HG03039 (cell line): ENCODE results near the gene NHERF2.
"Not testable (repeated sequence)": the region's sequence is repeated elsewhere in the genome, so short reads cannot be mapped to it uniquely, and the experiment has no call there.

Source experiments
- ATAC-seq: cut with Tn5 transposase; IDR thresholded peaks from one replicate; pipeline ENCODE4 v1.9.1; 2021; ENCODE audit warnings: mild to moderate bottlenecking, moderate library complexity; ENCODE audit not compliant: unreplicated experiment

NHERF2 gene

DNA sequence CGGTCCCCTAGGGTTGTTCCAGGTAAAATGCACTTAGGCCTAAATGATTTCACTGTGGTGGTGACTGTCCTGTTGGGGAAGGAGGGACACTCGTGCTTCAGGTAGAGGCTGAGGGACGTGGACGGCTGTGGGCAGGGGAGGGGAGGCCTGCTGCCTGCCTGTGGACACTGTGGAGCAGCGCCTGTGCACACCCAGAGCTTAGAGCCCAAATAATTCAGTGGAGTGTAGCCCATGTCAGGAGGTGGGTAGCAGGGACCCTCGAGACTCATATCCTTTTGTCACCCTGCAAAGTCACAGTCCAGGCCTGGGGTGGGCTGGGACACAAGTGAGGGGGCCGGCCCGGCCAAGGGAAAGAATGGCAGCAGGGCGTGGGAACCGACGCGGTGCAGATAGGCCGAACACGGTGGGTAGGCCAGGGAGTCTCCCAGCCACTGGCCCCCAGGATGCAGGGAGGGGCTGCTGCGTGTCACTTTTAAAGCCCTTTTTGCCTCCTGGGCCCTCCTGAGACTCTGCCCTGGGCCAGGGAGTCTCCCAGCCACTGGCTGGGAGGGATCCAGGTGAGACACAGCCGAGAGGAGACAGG lies 733 bp upstream of the NHERF2 start:
- no peak for ATAC-seq

GRCh38 chr16:2027024-2028010 lies 615 bp downstream of the NHERF2 start:
- ATAC-seq = no peak

DNA sequence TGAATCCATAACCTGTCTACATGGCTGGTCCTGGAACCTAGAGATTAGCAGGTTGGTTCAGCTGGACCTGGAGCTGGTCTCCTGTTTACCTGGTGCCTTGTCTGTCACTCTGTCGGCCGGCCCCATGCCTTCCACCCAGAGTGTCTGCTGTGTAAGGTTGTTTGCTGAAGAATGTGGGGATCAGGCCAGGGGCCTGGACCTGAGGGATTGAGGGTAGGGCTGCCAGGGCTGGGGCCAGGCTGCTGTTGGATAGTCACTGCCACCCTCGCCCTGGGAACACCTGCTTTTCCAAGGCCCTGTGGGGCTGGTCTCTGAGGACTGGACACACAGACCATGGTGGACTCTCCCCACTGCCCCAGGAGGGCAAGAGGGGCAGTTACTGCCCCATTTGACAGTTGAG lies 1.4 kb downstream of the NHERF2 start:
- no peak for ATAC-seq

DNA sequence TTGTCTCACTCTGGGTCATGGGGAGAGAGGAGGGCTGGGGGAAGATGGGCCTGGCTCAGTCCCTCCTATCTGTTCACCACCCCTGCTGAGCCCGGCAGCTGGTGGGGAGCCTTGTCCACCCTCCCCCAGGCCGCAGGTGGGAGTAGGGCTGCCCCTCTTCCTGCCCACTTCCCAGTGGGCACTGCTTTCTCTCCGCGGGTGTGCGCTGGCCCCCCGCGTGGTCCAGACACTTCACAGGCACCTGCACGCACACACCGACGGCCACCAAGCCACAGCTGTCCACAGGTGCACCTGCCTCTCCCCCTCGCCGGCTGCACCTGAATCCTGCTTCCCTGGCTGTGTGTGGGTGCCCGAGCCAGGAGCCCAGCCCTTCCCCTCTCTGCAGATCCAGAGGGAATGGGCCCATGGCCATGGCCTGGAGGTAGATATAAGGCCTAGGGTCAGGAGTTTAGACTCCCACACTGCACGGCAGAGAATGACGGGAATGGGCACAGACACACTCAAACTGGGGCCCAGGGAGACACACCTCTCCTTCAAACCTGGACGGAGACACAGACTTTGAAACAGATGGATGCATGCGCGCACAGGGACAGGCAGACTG lies 2.0 kb downstream of the NHERF2 start:
- no peak for ATAC-seq

- no peak for ATAC-seq
Observed at GRCh38 chr16:2029350-2029749, 2.6 kb downstream of the NHERF2 start.

DNA sequence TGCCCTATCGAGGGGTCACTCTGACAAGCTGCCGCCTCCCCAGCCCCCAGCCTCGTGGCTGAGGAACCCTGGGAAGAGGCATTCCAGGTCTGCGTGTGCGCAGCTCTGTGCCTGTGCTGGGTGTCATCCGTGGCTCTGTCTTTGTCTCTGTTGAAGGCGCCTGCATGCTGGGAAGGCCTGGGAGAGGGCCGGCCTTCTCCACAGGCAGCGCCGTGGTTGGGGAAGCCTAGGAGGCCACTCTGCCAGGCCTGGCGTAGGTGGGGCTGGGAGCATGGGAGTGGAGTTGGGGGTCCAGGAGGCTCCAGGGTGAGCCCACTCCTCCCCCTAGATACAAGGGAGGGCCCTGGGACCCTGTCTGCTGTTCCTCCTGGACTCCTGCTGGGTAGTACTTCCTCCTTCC lies 3.3 kb downstream of the NHERF2 start:
- no peak for ATAC-seq

DNA sequence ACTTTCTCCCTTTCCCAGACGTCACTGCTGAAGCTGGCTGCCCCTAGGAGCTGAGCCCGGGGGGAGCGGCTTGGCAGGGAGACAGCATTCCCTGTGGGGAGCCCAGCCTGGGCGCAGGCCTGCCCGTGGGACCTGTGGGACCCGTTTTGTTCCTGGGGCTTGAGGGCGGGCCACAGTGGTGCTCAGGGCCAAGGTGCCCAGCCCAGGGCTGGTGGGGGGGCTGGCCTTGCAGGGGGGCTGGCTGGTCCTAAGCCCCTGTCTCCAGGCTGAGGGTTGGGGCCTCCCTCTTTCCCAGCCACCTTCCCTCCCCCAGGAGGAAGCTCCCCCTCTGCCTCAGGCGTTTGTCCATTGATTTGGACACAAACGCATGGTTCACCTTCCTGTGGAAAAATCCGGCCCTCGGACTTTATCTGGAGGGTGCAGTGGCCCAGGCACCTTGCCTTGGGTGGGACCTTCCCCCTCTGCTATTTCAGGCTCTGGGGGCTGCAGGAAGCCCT lies 4.4 kb downstream of the NHERF2 start:
- ATAC-seq = no peak

DNA sequence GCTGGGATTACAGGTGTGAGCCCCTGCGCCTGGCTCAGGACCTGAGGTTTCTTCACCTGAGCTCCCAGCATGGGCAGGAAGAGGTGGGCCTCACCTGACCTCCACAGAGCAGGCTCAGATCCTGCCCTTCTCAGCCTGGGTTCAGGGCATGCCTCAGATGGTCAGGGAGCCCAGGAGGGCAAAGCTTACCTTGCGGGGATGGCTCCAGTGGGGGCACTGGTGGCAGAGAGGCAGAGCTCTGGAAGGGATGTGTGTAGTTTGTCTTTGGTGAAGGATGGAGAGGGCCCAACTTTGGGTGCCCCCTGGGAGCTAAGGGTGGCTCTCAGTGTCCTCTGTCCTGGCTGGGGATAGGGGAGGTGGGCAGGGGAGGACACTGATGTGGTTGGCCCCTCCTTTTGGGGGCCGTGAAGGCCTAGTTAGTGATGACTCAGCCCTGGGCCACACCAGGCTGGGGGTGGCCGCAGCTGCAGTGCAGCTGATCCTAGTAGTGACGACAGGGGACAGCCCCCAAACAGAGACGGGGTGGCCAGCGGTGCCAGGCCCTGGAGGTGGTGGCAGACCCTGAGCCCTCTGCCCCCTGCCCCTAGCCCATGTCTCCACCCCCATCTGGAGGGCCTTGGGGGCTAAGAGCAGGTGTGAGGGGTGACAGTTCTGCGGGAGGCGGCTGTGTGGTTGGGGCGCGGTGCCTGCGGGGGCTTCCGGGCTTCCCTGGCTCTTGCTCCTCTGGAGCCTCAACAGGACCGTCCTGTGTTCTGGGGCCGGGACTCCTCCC lies 5.8 kb downstream of the NHERF2 start:
- ATAC-seq = no peak

DNA sequence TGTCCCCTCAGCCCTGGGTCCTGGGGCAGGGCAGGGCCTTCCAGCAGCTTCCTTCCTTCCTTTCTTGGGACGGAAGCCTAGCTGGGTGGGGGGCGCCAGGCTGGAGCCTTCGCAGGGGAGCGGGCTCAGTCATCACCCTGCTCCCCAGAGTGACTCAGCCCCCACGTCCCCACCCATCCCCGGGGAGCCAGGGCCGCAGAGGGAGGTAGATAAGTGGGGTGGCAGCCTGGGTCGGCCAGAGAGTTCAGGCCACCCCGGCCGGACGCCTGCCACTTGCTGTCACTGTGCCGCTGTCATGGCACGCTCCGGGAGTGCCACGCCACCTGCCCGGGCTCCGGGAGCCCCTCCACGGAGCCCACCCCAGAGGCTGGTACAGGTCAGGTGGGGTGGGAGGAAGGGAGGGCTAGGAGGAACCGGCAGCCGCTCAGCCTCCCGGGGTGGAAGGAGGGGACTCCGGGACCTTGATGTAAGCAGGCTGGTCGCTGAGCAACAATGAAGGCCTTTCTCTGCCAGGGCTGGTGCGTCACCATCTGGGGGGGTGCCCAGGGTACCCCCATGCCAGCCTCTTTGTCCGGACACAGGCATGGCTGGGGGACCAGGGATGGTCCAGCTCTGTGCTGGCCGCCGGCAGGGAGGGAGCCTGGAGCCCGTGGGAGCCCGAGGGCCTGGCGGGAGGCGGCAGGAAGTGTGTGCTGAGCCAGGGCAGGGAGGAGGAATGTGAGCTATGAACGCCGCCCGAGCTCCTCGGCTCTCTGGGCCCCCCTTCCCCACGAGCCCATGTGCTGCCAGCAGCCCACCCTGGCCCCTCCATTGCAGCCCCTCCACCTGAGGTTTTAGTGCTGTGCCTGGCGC lies 6.6 kb downstream of the NHERF2 start:
- ATAC-seq = no peak

GRCh38 chr16:2033909-2034695 lies 7.4 kb downstream of the NHERF2 start:
- ATAC-seq = not testable (repeated sequence)

GRCh38 chr16:2034696-2035430 lies 8.2 kb downstream of the NHERF2 start:
- no peak for ATAC-seq

DNA sequence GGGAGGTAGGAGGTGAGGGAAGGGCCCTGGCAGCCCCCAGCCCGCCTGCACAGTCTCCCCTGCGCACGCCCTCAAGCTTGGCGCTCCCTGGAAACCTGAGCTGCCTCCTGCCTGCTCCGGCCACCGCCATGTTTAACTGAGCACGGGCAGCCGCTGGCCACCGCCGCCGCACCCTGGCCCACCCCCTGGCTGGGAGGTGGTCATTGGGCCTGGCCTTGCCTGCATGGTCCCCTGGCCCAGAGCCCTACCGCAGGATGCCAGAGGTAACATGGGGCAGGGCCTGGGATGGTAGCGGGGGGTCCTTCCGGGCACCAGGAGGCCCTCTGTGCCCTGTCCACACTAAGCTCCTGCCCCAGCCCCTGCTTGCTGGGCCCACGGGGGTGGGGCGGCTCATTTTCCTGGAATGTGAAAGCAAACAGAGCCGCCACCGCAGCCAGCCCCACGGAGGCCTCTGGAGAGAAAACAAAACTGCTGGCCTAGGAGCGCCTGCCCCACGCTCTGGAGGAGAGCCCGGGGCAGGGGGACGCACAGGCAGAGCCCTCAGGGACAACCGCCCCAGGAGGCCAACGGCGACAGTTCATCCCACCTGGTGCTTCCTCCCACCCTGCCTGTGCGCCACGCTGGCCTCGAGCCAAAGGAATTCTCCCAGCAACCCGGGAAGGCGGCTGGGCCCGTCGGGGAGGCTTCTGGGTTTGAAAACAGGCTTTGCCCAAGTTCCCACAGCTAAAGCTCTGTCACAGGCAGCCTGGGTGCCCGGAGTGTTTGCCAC lies 8.9 kb downstream of the NHERF2 start:
- ATAC-seq = no peak

DNA sequence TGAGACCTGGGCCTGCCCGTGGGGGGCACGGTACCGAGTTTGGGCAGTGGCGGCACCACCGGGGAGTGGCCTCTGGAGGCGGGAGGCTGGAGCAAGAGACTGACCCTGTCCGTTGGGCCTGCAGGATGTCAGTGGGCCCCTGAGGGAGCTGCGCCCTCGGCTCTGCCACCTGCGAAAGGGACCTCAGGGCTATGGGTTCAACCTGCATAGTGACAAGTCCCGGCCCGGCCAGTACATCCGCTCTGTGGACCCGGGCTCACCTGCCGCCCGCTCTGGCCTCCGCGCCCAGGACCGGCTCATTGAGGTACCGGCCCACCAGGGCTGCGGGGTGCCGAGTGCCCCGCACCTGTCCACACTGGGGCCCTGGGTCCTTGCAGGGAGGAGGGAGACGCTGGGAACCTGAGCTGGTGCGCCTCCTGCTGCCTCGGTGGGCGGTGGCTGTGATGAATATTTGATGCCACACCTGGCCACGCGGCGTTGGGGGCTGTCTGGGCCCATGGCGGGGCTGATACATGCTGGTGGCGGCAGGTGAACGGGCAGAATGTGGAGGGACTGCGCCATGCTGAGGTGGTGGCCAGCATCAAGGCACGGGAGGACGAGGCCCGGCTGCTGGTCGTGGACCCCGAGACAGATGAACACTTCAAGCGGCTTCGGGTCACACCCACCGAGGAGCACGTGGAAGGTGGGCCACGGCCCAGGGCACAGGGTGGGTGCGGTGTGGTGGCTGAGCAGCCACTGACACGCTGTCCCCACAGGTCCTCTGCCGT lies 9.7 kb downstream of the NHERF2 start:
- ATAC-seq = no peak

DNA sequence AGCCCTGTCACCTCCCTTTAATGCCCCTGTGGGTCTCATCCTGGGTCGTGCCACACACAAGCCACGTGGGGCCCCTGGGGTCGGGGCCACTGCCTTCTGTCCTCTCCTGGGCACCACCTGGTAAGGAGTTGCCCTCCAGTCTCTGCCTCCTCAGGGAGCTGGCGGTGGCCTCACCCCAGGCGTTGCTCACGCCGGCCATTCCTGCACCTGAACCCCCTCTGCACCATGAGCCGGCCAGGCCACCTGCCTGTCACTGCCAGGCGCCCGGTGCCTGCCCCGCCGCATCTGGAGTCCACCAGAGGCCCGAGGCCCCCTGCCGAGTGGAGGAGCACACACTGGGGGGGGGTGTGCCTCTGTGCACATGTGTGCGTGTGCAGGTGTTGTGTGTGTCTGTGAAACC lies 10.4 kb downstream of the NHERF2 start:
- no peak for ATAC-seq

DNA sequence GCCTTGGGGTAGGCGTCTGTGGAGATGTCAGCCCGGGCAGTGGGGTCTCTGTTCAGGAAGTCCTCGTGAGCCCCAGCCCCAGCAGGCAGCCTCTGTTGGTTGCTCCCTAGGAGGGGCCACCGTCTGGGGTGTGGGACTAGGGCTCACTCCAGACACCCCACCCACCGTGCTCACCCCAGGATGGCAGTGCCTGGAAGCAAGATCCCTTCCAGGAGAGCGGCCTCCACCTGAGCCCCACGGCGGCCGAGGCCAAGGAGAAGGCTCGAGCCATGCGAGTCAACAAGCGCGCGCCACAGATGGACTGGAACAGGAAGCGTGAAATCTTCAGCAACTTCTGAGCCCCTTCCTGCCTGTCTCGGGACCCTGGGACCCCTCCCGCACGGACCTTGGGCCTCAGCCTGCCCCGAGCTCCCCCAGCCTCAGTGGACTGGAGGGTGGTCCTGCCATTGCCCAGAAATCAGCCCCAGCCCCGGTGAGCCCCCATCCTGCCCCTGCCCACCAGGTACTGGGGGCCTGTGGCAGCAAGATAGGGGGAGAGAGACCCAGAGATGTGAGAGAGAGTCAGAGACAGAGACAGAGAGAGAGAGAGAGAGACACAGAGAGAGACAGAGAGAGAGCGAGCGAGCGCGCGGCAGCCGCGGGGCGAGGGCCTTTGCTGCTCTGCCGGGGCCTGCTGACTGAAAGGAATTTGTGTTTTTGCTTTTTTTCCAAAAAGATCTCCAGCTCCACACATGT lies 11.1 kb downstream of the NHERF2 start:
- ATAC-seq = no peak
